Suprapubic skin (tissue), 4 donors: ENCODE results near the gene HASPIN. TPM values are rescaled to one million over a fixed set of nuclear protein-coding genes. Genes with fewer than 3 reads are reported as not detected.
"Not testable (repeated sequence)": the region's sequence is repeated elsewhere in the genome, so short reads cannot be mapped to it uniquely, and the experiment has no call there.

Experiments used
- DNase-seq, 2 donors: peaks; one replicate each; pipeline ENCODE4 v3.0.0-alpha.2; 2019; ENCODE audit warnings: low spot score in 2 of 2
- H3K27ac ChIP-seq: fragments of 200-600 bp; sonication (generic); one replicate; pipeline ENCODE4 v1.5.1; 2019
- H3K27me3 ChIP-seq: fragments of 200-600 bp; sonication (generic); one replicate; pipeline ENCODE4 v1.5.1; 2019
- H3K36me3 ChIP-seq: fragments of 200-600 bp; sonication (generic); one replicate; pipeline ENCODE4 v1.5.1; 2019
- H3K4me1 ChIP-seq: fragments of 200-600 bp; sonication (generic); one replicate; pipeline ENCODE4 v1.5.1; 2019
- H3K4me3 ChIP-seq: fragments of 200-600 bp; sonication (generic); one replicate; pipeline ENCODE4 v1.5.1; 2019; ENCODE audit warnings: mild to moderate bottlenecking
- H3K9me3 ChIP-seq: fragments of 200-600 bp; sonication (generic); one replicate; pipeline ENCODE4 v1.5.1; 2019
- CTCF ChIP-seq, 2 donors: fragments of 200-600 bp in 1 of 2; fragments of 450-650 bp in 1 of 2; sonication (generic) in 1 of 2; IDR thresholded peaks; one replicate each; pipeline ENCODE4 v1.5.1; 2016 to 2019; ENCODE audit warnings: antibody characterized with exemption in 2 of 2, mild to moderate bottlenecking in 1 of 2, moderate library complexity in 1 of 2
- EP300 ChIP-seq: sonication (generic); formaldehyde crosslinking; IDR thresholded peaks from one replicate; pipeline ENCODE4 v1.6.1; 2017; ENCODE audit warnings: antibody characterized with exemption
- POLR2A ChIP-seq, 2 donors: fragments of 450-650 bp; IDR thresholded peaks; one replicate each; pipeline ENCODE4 v1.6.1; 2017; ENCODE audit warnings: antibody characterized with exemption in 2 of 2, mild to moderate bottlenecking in 2 of 2, moderate library complexity in 2 of 2
- POLR2AphosphoS5 ChIP-seq, 3 donors: sonication (generic); formaldehyde crosslinking; IDR thresholded peaks; one replicate each; pipeline ENCODE4 v1.6.1; 2017; ENCODE audit warnings: antibody characterized with exemption in 3 of 3
- WGBS: methylation state at CpG from one replicate; pipeline ENCODE4 v1.1.5; 2018; 5-methylcytosine and 5-hydroxymethylcytosine counted together
- total RNA-seq, 4 donors: library from RNA; depleted of rRNA; stranded (reverse); fragments of >200 nt; gene quantifications; one replicate each; pipeline ENCODE4 v1.1.0, GENCODE V29; 2016

The HASPIN gene
- total RNA-seq, 4 donors from 2014 or later, result 0.40 to 2.1 (median 1.8) TPM

GRCh38 chr17:3719265-3719664, 4.4 kb upstream of the HASPIN start:
- H3K9me3 ChIP-seq, result no peaks in the 10 kb centered on the region
- DNase-seq, result no peak
- peaks cover 49% of the 10 kb centered on the region for H3K36me3 ChIP-seq
- no peak for TF ChIP-seq EP300
- no peak for TF ChIP-seq POLR2AphosphoS5 (IDR thresholded peaks at IDR 0.05)
- TF ChIP-seq CTCF (IDR thresholded peaks at IDR 0.05), result no peak
- no peak for TF ChIP-seq POLR2A (IDR thresholded peaks at IDR 0.05)
- H3K4me1 ChIP-seq, result peaks cover 26% of the 10 kb centered on the region
- H3K27me3 ChIP-seq, result no peaks in the 10 kb centered on the region
- no peak overlapping the region for H3K27ac ChIP-seq
- no peak overlapping the region for H3K4me3 ChIP-seq

GRCh38 chr17:3722716-3723115, 987 bp upstream of the HASPIN start:
- no peaks in the 10 kb centered on the region for H3K27me3 ChIP-seq
- H3K9me3 ChIP-seq, result no peaks in the 10 kb centered on the region
- no peak for TF ChIP-seq EP300
- TF ChIP-seq CTCF (IDR thresholded peaks at IDR 0.05), result no peak
- TF ChIP-seq POLR2AphosphoS5 (IDR thresholded peaks at IDR 0.05), result no peak
- peaks cover 31% of the 10 kb centered on the region for H3K4me1 ChIP-seq
- peak overlapping the region; percentile 97 for H3K4me3 ChIP-seq
- WGBS, result 17% methylated on average over 6 of the region's 6 CpGs
- peaks cover 15% of the 10 kb centered on the region for H3K36me3 ChIP-seq
- no peak for DNase-seq
- H3K27ac ChIP-seq, result no peak overlapping the region

GRCh38 chr17:3723188-3723555, 531 bp upstream of the HASPIN start:
- WGBS, result 3% methylated on average over 10 of the region's 13 CpGs
- Histone ChIP-seq H3K36me3 (peaks cover 11% of the 10 kb centered on the region), H3K9me3 (no peaks in the 10 kb centered on the region), H3K27ac (peak overlapping the region; percentile 86), H3K4me1 (peaks cover 31% of the 10 kb centered on the region), H3K27me3 (no peaks in the 10 kb centered on the region), H3K4me3 (peak overlapping the region; percentile 97)
- DNase-seq, result no peak
- TF ChIP-seq CTCF (IDR thresholded peaks at IDR 0.05) (peak in 1 of 2 donors; percentile 24), POLR2A (IDR thresholded peaks at IDR 0.05) (no peak), EP300 (no peak), POLR2AphosphoS5 (IDR thresholded peaks at IDR 0.05) (no peak)

- Histone ChIP-seq H3K36me3 (peaks cover 3% of the 10 kb centered on the region), H3K27me3 (no peaks in the 10 kb centered on the region), H3K4me3 (peak overlapping the region; percentile 97), H3K27ac (no peak overlapping the region), H3K9me3 (no peaks in the 10 kb centered on the region), H3K4me1 (peaks cover 31% of the 10 kb centered on the region)
- WGBS, result 22% methylated on average over 20 of the region's 27 CpGs
- DNase-seq, result no peak
- TF ChIP-seq POLR2A (IDR thresholded peaks at IDR 0.05) (no peak), CTCF (IDR thresholded peaks at IDR 0.05) (no peak), POLR2AphosphoS5 (IDR thresholded peaks at IDR 0.05) (no peak), EP300 (no peak)
Observed at GRCh38 chr17:3724378-3725077, 825 bp downstream of the HASPIN start.

GRCh38 chr17:3727041-3727440, 3.3 kb downstream of the HASPIN start:
- Histone ChIP-seq H3K9me3 (no peaks in the 10 kb centered on the region), H3K27ac (no peak overlapping the region), H3K36me3 (no peaks in the 10 kb centered on the region), H3K4me1 (peaks cover 18% of the 10 kb centered on the region), H3K4me3 (no peak overlapping the region), H3K27me3 (no peaks in the 10 kb centered on the region)
- 69% methylated on average over 2 of the region's 2 CpGs for WGBS
- TF ChIP-seq POLR2A (IDR thresholded peaks at IDR 0.05) (no peak), CTCF (IDR thresholded peaks at IDR 0.05) (no peak), POLR2AphosphoS5 (IDR thresholded peaks at IDR 0.05) (no peak), EP300 (no peak)
- no peak for DNase-seq

GRCh38 chr17:3728099-3728498, 4.4 kb downstream of the HASPIN start:
- not testable (repeated sequence) for H3K27ac ChIP-seq, H3K4me1 ChIP-seq, H3K9me3 ChIP-seq, H3K36me3 ChIP-seq, H3K27me3 ChIP-seq, H3K4me3 ChIP-seq, DNase-seq
- WGBS, result 96% methylated on average over 3 of the region's 3 CpGs
